ENCODE results near the gene OXCT2. TPM values are rescaled to one million over a fixed set of nuclear protein-coding genes. Genes with fewer than 3 reads are reported as not detected.
A peak's percentile ranks its signal among the peaks of the same experiment; 100 is the strongest.
"Not testable (repeated sequence)": the region's sequence is repeated elsewhere in the genome, so short reads cannot be mapped to it uniquely, and the experiment has no call there.

The OXCT2 gene
- 0.21 and 0.25 TPM in 2 replicates for total RNA-seq
- polyA plus RNA-seq: 0.35 TPM in 1 of 2 replicates, not detected in the other

- not testable (repeated sequence) for H3K36me3 ChIP-seq; H3K27ac ChIP-seq; DNase-seq (ENCODE audit: low read depth in 1 of 2, low spot score in 1 of 2); H3K4me3 ChIP-seq; H3K4me1 ChIP-seq (ENCODE audit: low read depth); H3K9me3 ChIP-seq (ENCODE audit: low read depth)
- peaks cover 30% of the 10 kb centered on the region for H3K27me3 ChIP-seq
Measured at GRCh38 chr1:39771022-39771532, at the start of gene OXCT2. Gene OXCT2 (minus strand): TSS chr1:39771348. CDS start chr1:39771255, 93 bp downstream.

DNA sequence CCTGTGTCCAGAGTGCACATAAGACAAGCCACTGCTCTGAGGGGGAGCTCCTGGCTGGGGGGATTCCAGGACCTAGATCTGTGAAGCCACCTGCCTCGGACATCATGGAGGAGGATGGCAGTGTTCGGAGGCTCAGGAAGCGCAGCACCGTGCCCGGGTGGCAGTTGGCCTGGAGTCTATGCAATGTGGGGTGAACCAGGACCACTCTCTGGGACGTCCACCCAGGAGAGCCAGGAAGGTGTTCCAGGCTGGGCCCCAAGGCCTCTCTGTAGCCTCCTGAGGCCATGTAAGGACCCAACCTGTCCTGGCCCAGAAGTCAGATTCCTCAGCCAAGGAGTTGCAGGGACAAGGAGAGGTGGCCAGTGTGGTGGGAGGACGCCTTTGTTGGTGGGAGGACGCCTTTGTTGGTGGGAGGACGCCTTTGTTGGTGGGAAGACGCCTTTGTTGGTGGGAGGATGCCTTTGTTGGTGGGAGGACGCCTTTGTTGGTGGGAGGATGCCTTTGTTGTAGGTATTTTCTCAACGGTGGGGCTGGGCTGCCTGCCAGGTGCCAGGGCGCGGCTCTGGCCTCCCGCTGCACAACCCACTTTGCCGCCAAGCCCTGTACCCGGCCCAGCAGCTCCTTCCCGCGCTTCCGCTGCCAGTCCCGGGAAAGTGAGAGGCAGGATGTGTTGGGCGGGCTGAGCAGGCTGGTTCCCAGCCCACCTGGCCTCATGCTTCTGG, 48.1 kb upstream of the OXCT2 start:
- Histone ChIP-seq H3K9me3 (ENCODE audit: low read depth) (no peaks in the 10 kb centered on the region), H3K27me3 (peaks cover 52% of the 10 kb centered on the region), H3K36me3 (no peaks in the 10 kb centered on the region), H3K27ac (no peak overlapping the region), H3K4me1 (ENCODE audit: low read depth) (no peaks in the 10 kb centered on the region), H3K4me3 (no peak overlapping the region)
- TF ChIP-seq, protein P1, sequence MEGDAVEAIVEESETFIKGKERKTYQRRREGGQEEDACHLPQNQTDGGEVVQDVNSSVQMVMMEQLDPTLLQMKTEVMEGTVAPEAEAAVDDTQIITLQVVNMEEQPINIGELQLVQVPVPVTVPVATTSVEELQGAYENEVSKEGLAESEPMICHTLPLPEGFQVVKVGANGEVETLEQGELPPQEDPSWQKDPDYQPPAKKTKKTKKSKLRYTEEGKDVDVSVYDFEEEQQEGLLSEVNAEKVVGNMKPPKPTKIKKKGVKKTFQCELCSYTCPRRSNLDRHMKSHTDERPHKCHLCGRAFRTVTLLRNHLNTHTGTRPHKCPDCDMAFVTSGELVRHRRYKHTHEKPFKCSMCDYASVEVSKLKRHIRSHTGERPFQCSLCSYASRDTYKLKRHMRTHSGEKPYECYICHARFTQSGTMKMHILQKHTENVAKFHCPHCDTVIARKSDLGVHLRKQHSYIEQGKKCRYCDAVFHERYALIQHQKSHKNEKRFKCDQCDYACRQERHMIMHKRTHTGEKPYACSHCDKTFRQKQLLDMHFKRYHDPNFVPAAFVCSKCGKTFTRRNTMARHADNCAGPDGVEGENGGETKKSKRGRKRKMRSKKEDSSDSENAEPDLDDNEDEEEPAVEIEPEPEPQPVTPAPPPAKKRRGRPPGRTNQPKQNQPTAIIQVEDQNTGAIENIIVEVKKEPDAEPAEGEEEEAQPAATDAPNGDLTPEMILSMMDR (IDR thresholded peaks at IDR 0.05; ENCODE audit: low read depth, low read length): no peak
- DNase-seq (ENCODE audit: low read depth in 1 of 2, low spot score in 1 of 2): no peak

DNA sequence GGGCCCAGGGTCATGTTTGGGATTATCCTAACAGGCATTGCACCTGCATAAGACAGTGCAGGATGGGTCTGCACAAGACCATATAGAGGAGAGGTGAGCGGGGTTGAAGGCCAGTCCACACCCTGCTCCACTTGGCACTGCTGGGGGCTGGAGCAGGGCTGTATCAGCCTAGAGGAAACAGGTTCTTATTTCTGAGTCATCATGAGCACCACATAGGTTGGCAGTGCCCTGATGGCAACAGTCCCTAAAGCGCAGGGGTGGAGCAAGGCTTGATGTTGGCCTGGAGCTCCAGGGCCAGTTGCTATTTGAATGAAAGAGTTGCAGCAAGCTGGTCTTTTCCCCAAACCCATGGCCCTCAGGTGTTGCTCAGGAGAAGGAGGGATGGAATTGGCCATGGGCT, 47.3 kb upstream of the OXCT2 start:
- TF ChIP-seq, protein P1 (IDR thresholded peaks at IDR 0.05; ENCODE audit: low read depth, low read length): no peak
- no peaks in the 10 kb centered on the region for H3K36me3 ChIP-seq
- H3K27ac ChIP-seq: no peak overlapping the region
- peaks cover 59% of the 10 kb centered on the region for H3K27me3 ChIP-seq
- no peaks in the 10 kb centered on the region for H3K4me1 ChIP-seq (ENCODE audit: low read depth)
- H3K9me3 ChIP-seq (ENCODE audit: low read depth): no peaks in the 10 kb centered on the region
- no peak for DNase-seq (ENCODE audit: low read depth in 1 of 2, low spot score in 1 of 2)
- H3K4me3 ChIP-seq: no peak overlapping the region

GRCh38 chr1:39817091-39817932, 46.2 kb upstream of the OXCT2 start:
- not testable (repeated sequence) for H3K27ac ChIP-seq; DNase-seq (ENCODE audit: low read depth in 1 of 2, low spot score in 1 of 2); H3K36me3 ChIP-seq; H3K4me1 ChIP-seq (ENCODE audit: low read depth); H3K9me3 ChIP-seq (ENCODE audit: low read depth); H3K4me3 ChIP-seq
- H3K27me3 ChIP-seq: peaks cover 59% of the 10 kb centered on the region

GRCh38 chr1:39816415-39817090, 45.4 kb upstream of the OXCT2 start:
- TF ChIP-seq, protein P1 (IDR thresholded peaks at IDR 0.05; ENCODE audit: low read depth, low read length): peak; percentile 80
- peak; percentile 73 to 75 for DNase-seq (ENCODE audit: low read depth in 1 of 2, low spot score in 1 of 2)
- H3K27me3 ChIP-seq: peaks cover 56% of the 10 kb centered on the region
- no peaks in the 10 kb centered on the region for H3K4me1 ChIP-seq (ENCODE audit: low read depth)
- no peak overlapping the region for H3K27ac ChIP-seq
- H3K9me3 ChIP-seq (ENCODE audit: low read depth): no peaks in the 10 kb centered on the region
- no peaks in the 10 kb centered on the region for H3K36me3 ChIP-seq
- no peak overlapping the region for H3K4me3 ChIP-seq

- peaks cover 42% of the 10 kb centered on the region for H3K27me3 ChIP-seq
- no peak for DNase-seq (ENCODE audit: low read depth in 1 of 2, low spot score in 1 of 2)
- TF ChIP-seq, protein P1 (IDR thresholded peaks at IDR 0.05; ENCODE audit: low read depth, low read length): no peak
- no peaks in the 10 kb centered on the region for H3K9me3 ChIP-seq (ENCODE audit: low read depth)
- no peak overlapping the region for H3K27ac ChIP-seq
- no peak overlapping the region for H3K4me3 ChIP-seq
- no peaks in the 10 kb centered on the region for H3K4me1 ChIP-seq (ENCODE audit: low read depth)
- H3K36me3 ChIP-seq: no peaks in the 10 kb centered on the region
Measured at GRCh38 chr1:39812913-39813312, 41.8 kb upstream of the OXCT2 start.

All from cardiac muscle cell (in vitro differentiated cells and primary cell).